ENCODE results near the gene ZNF430.

DNA sequence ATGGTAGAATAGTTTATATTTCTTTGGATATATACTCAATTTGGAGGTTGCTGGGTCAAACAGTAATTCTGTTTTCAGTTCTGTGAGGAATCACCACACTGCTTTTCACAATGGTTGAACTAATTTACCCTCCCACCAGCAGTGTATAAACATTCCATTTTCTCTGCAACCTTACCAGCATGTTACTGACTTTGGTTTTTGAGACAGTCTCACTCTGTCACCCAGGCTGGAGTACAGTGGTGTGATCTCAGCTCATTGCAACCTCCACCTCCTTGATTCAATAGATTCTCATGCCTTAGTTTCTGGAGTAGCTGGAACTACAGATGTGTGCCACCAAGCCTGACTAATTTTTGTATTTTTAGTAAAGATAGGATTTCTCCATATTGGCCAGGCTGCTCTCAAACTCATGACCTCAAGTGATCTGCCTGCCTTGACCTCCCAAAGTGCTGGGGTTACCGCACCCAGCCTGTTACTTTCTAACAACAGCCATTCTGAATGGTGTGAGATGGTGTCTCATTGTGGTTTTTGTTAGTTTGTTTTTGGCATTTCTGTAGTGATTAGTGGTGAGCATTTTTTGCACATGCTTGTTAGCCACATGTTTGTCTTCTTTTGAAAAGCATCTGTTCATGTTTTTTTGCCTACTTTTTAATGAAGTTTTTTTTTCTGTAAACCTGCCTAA, 74.0 kb downstream of the ZNF430 start:
- TF ChIP-seq, protein P1, sequence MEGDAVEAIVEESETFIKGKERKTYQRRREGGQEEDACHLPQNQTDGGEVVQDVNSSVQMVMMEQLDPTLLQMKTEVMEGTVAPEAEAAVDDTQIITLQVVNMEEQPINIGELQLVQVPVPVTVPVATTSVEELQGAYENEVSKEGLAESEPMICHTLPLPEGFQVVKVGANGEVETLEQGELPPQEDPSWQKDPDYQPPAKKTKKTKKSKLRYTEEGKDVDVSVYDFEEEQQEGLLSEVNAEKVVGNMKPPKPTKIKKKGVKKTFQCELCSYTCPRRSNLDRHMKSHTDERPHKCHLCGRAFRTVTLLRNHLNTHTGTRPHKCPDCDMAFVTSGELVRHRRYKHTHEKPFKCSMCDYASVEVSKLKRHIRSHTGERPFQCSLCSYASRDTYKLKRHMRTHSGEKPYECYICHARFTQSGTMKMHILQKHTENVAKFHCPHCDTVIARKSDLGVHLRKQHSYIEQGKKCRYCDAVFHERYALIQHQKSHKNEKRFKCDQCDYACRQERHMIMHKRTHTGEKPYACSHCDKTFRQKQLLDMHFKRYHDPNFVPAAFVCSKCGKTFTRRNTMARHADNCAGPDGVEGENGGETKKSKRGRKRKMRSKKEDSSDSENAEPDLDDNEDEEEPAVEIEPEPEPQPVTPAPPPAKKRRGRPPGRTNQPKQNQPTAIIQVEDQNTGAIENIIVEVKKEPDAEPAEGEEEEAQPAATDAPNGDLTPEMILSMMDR (optimal IDR thresholded peaks at IDR 0.05 in 1 of 3, IDR thresholded peaks at IDR 0.05 in 1 of 3, conservative IDR thresholded peaks at IDR 0.05 in 1 of 3; ENCODE audit: extremely low read depth in 1 of 3, insufficient read depth in 2 of 3, low read length in 3 of 3), result no peak
- no peak for TF ChIP-seq EZH2 (IDR thresholded peaks at IDR 0.05; ENCODE audit: low read length)

Measured in keratinocyte (primary cell).